CD14-positive monocyte (primary cell): Measurements from ENCODE around the gene COX6B1. TPM values are rescaled to one million over a fixed set of nuclear protein-coding genes. Genes with fewer than 3 reads are reported as not detected.
A peak's percentile ranks its signal among the peaks of the same experiment; 100 is the strongest.

Source experiments
- DNase-seq, 3 donors: peaks; one replicate each; pipeline ENCODE4 v3.0.0-alpha.2; 2011 to 2022
- H2AFZ ChIP-seq: 2 replicates; pipeline ENCODE4 v1.6.0; 2012; ENCODE audit warnings: mild to moderate bottlenecking, low read depth, low read length, inconsistent platforms; ENCODE audit not compliant: insufficient read depth, poor library complexity, severe bottlenecking
- H3K27ac ChIP-seq, 2 donors: 1 replicate in 1 of 2; 2 replicates in 1 of 2; pipeline ENCODE4 v1.5.1; 2012 to 2013; ENCODE audit warnings: low read length in 2 of 2, control low read depth in 1 of 2, inconsistent platforms in 1 of 2, low read depth in 1 of 2, mild to moderate bottlenecking in 1 of 2
- H3K27me3 ChIP-seq, 2 donors: one replicate each; pipeline versions ENCODE4 v1.6.0 to v1.6.1; 2011 to 2013; ENCODE audit warnings: low read length in 2 of 2; ENCODE audit not compliant: control insufficient read depth in 2 of 2, insufficient read depth in 2 of 2
- H3K36me3 ChIP-seq, 2 donors: replicated peaks in 1 of 2; 1 replicate in 1 of 2; 2 replicates in 1 of 2; pipeline versions ENCODE4 v1.5.1 to v1.6.1; 2012 to 2013; ENCODE audit warnings: low read length in 2 of 2, control low read depth in 1 of 2, inconsistent platforms in 1 of 2, mild to moderate bottlenecking in 1 of 2; ENCODE audit not compliant: insufficient read depth in 2 of 2, control insufficient read depth in 1 of 2
- H3K4me1 ChIP-seq, 2 donors: 1 replicate in 1 of 2; 2 replicates in 1 of 2; pipeline versions ENCODE4 v1.5.1 to v1.6.1; 2012 to 2013; ENCODE audit warnings: low read length in 2 of 2, control low read depth in 1 of 2, inconsistent platforms in 1 of 2, mild to moderate bottlenecking in 1 of 2, moderate library complexity in 1 of 2; ENCODE audit not compliant: insufficient read depth in 2 of 2, control insufficient read depth in 1 of 2
- H3K4me2 ChIP-seq: replicated peaks from 2 replicates; pipeline ENCODE3; 2012; ENCODE audit warnings: low read length, moderate library complexity, mild to moderate bottlenecking; ENCODE audit not compliant: poor library complexity, severe bottlenecking; ENCODE audit errors: extremely low read depth
- H3K4me3 ChIP-seq, 3 experiments: fragments of 200-600 bp in 1 of 3; sonication (generic) in 1 of 3; replicated peaks in 1 of 3; 1 replicate in 2 of 3; 2 replicates in 1 of 3; pipeline ENCODE4 v1.5.1; 2011 to 2013; ENCODE audit warnings: low read length in 3 of 3, mild to moderate bottlenecking in 3 of 3, control low read depth in 2 of 3, low read depth in 2 of 3, inconsistent platforms in 1 of 3, moderate library complexity in 1 of 3
- H3K79me2 ChIP-seq: 2 replicates; pipeline ENCODE4 v1.6.0; 2012; ENCODE audit warnings: mild to moderate bottlenecking, control low read depth, inconsistent platforms, low read length, moderate library complexity; ENCODE audit not compliant: insufficient read depth
- H3K9ac ChIP-seq: 2 replicates; pipeline ENCODE4 v1.6.0; 2017; ENCODE audit warnings: low read length, mild to moderate bottlenecking; ENCODE audit not compliant: insufficient read depth, poor library complexity, severe bottlenecking
- H3K9me3 ChIP-seq, 2 donors: replicated peaks in 1 of 2; 1 replicate in 1 of 2; 2 replicates in 1 of 2; pipeline versions ENCODE4 v1.5.1 to v1.6.1; 2012 to 2013; ENCODE audit warnings: low read length in 2 of 2, control low read depth in 1 of 2; ENCODE audit not compliant: control insufficient read depth in 1 of 2, insufficient read depth in 1 of 2
- H4K20me1 ChIP-seq: 2 replicates; pipeline ENCODE4 v1.6.0; 2012; ENCODE audit warnings: mild to moderate bottlenecking, low read length, control low read depth, moderate library complexity; ENCODE audit not compliant: insufficient read depth
- H3K27ac Mint-ChIP-seq, 7 donors: one replicate each; pipeline ENCODE4 v1.8.0; 2020; ENCODE audit warnings: mild to moderate bottlenecking in 7 of 7, mixed read lengths in 7 of 7, moderate library complexity in 6 of 7, inconsistent platforms in 2 of 7
- H3K27me3 Mint-ChIP-seq, 3 donors: one replicate each; pipeline ENCODE4 v1.8.0; 2021 to 2022; ENCODE audit warnings: low read depth in 3 of 3, mild to moderate bottlenecking in 3 of 3, mixed read lengths in 3 of 3, moderate library complexity in 3 of 3, inconsistent platforms in 1 of 3
- H3K36me3 Mint-ChIP-seq, 2 donors: one replicate each; pipeline ENCODE4 v1.8.0; 2020; ENCODE audit warnings: mixed read lengths in 2 of 2, inconsistent platforms in 1 of 2, mild to moderate bottlenecking in 1 of 2
- H3K4me1 Mint-ChIP-seq: one replicate; pipeline ENCODE4 v1.8.0; 2020; ENCODE audit warnings: mild to moderate bottlenecking, mixed read lengths
- H3K4me3 Mint-ChIP-seq, 2 donors: one replicate each; pipeline ENCODE4 v1.8.0; 2020; ENCODE audit warnings: mild to moderate bottlenecking in 2 of 2, mixed read lengths in 2 of 2, moderate library complexity in 1 of 2
- H3K9me3 Mint-ChIP-seq, 7 donors: one replicate each; pipeline ENCODE4 v1.8.0; 2020 to 2022; ENCODE audit warnings: mixed read lengths in 7 of 7, mild to moderate bottlenecking in 6 of 7, moderate library complexity in 6 of 7, inconsistent platforms in 2 of 7
- WGBS: methylation state at CpG from one replicate; pipeline ENCODE4 v1.1.5; 2013; ENCODE audit warnings: missing lambda C conversion rate; ENCODE audit not compliant: insufficient coverage; 5-methylcytosine and 5-hydroxymethylcytosine counted together
- intact Hi-C, 2 donors: fragments of 100-400 bp; cut with micrococcal nuclease; formaldehyde crosslinking; loops; one replicate each; pipeline versions ENCODE4 v1.15.0 to v1.15.1; 2023
- polyA plus RNA-seq, 3 donors: library from polyadenylated mRNA; depleted of rRNA in 1 of 3; unstranded in 2 of 3; stranded (reverse) in 1 of 3; fragments of 300-500 nt in 2 of 3; fragments of >200 nt in 1 of 3; fragmentation: Illumina TruSeq in 2 of 3; gene quantifications; 1 replicate in 2 of 3; 2 replicates in 1 of 3; pipeline ENCODE4 v1.2.3, GENCODE V29; 2012 to 2021
- TF ChIP-seq, protein P1 (sequence below): fragments of 200-600 bp; IDR thresholded peaks from one replicate; pipeline ENCODE4 v1.8.0; 2022; ENCODE audit warnings: antibody characterized with exemption, mild to moderate bottlenecking

COX6B1 gene
- polyA plus RNA-seq, 3 donors: 611 to 948 (median 825) TPM

DNA sequence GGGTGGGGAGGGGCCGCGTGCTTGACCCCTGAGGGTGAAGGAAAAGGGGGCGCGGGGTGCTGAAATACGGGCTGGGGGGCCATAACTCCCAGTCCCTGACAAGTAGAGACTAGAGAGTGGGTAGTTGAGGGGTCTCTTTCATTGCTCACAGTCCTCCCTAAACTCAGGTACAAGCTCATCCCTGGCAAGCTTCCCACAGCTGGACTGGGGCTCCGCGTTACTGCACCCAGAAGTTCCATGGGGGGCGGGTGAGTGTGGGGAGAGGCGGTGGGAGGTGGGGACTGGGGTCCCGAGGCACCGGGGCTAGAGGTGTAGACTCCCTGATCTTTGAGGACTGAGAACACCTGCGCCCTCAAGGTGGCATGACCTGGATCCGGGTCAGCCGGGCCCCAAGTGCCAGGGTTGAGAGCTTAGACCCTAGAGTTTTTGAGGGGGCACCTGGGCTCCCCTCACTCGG lies 5.3 kb upstream of the COX6B1 start:
- Histone ChIP-seq H3K27me3 (peaks cover 0 to 2% of the 10 kb centered on the region in 2 donors), H2AFZ (peak overlapping the region; percentile 97), H3K36me3 (peaks cover 2 to 6% of the 10 kb centered on the region in 2 donors), H3K4me3 (peak overlapping the region; percentile 74 to 98 (median 78)), H3K4me2 (peak overlapping the region; percentile 98), H3K27ac (peak overlapping the region in 1 of 2 donors; percentile 70), H3K9ac (peak overlapping the region; percentile 70), H4K20me1 (no peaks in the 10 kb centered on the region), H3K79me2 (no peaks in the 10 kb centered on the region), H3K4me1 (peaks cover 42 to 48% of the 10 kb centered on the region in 2 donors), H3K9me3 (no peaks in the 10 kb centered on the region)
- Mint-ChIP-seq H3K4me3 (peak overlapping the region; percentile 84 to 94), H3K27me3 (peaks cover 8 to 16% (median 13%) of the 10 kb centered on the region in 3 donors), H3K9me3 (no peaks in the 10 kb centered on the region), H3K36me3 (peaks cover 1 to 6% of the 10 kb centered on the region in 2 donors), H3K27ac (no peak overlapping the region), H3K4me1 (peaks cover 27% of the 10 kb centered on the region)
- intact Hi-C loops: loop anchor here in 1 of 2 donors (10.0 kb wide), 1 partner anchor 102 kb away; the partner anchor contains the start of genes IGFLR1, LIN37, PSENEN and U2AF1L4
- no peak for DNase-seq
- WGBS: 42% methylated on average over 9 of the region's 15 CpGs
- TF ChIP-seq, protein P1, sequence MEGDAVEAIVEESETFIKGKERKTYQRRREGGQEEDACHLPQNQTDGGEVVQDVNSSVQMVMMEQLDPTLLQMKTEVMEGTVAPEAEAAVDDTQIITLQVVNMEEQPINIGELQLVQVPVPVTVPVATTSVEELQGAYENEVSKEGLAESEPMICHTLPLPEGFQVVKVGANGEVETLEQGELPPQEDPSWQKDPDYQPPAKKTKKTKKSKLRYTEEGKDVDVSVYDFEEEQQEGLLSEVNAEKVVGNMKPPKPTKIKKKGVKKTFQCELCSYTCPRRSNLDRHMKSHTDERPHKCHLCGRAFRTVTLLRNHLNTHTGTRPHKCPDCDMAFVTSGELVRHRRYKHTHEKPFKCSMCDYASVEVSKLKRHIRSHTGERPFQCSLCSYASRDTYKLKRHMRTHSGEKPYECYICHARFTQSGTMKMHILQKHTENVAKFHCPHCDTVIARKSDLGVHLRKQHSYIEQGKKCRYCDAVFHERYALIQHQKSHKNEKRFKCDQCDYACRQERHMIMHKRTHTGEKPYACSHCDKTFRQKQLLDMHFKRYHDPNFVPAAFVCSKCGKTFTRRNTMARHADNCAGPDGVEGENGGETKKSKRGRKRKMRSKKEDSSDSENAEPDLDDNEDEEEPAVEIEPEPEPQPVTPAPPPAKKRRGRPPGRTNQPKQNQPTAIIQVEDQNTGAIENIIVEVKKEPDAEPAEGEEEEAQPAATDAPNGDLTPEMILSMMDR: no peak

DNA sequence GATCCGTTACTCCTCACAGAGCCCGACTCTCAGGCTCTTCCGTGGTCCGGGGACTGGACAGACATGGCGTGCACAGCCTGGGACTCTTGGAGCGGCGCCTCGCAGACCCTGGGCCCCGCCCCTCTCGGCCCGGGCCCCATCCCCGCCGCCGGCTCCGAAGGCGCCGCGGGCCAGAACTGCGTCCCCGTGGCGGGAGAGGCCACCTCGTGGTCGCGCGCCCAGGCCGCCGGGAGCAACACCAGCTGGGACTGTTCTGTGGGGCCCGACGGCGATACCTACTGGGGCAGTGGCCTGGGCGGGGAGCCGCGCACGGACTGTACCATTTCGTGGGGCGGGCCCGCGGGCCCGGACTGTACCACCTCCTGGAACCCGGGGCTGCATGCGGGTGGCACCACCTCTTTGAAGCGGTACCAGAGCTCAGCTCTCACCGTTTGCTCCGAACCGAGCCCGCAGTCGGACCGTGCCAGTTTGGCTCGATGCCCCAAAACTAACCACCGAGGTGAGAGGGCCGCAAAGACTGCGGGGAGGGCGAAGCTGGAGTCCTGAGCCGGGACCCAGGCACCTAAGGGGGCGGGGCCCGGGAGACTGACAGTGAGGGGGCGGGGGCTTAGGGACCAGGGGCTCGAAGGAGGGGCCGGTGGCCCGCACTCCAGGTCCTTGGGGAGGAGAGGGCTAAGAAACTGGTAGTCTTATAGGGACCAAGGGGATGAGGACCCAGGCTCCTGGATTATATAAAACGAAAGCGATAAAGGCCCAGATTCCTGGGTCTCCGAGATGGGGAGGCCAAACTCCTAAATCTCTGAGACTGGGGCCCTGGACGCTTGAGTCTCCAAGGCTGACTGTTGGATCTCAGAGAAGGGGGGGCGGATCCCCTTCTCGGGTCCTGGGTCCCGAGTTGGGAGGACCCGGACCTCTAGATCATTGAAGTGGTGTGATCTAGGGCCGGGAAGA lies 4.6 kb upstream of the COX6B1 start:
- H3K36me3 ChIP-seq: no peaks in the 10 kb centered on the region
- Mint-ChIP-seq H3K27ac (peak overlapping the region; percentile 81 to 92 (median 91)), H3K9me3 (no peaks in the 10 kb centered on the region), H3K27me3 (peaks cover 8 to 16% (median 13%) of the 10 kb centered on the region in 3 donors), H3K4me1 (peaks cover 28% of the 10 kb centered on the region), H3K36me3 (no peaks in the 10 kb centered on the region), H3K4me3 (peak overlapping the region; percentile 84 to 94)
- intact Hi-C loops: loop anchor here (2.0 to 10.0 kb wide), 2 partner anchors 15 to 101 kb away; partner anchors contain the start of genes IGFLR1 (in 1 of the 2), LIN37 (in 1 of the 2), PSENEN (in 1 of the 2) and RBM42 (in 1 of the 2)
- TF ChIP-seq, protein P1: no peak
- WGBS: under 1% methylated on average over 60 of the region's 69 CpGs
- peaks cover 4% of the 10 kb centered on the region for H3K79me2 ChIP-seq
- H3K9me3 ChIP-seq: no peaks in the 10 kb centered on the region
- H3K4me3 ChIP-seq: peak overlapping the region; percentile 74 to 98 (median 78)
- H3K4me1 ChIP-seq: peaks cover 44 to 50% of the 10 kb centered on the region in 2 donors
- DNase-seq: peak; percentile 49 to 80 (median 65)
- peaks cover 0 to 2% of the 10 kb centered on the region in 2 donors for H3K27me3 ChIP-seq
- no peaks in the 10 kb centered on the region for H4K20me1 ChIP-seq
- H2AFZ ChIP-seq: peak overlapping the region; percentile 97
- H3K27ac ChIP-seq: peak overlapping the region; percentile 70 to 76
- H3K4me2 ChIP-seq: peak overlapping the region; percentile 98
- peak overlapping the region; percentile 70 for H3K9ac ChIP-seq
